Body of pancreas (tissue), 4 donors: Measurements from ENCODE around the gene PTPRN2. TPM values are rescaled to one million over a fixed set of nuclear protein-coding genes. Genes with fewer than 3 reads are reported as not detected.
A peak's percentile ranks its signal among the peaks of the same experiment; 100 is the strongest.

Experiments
- ATAC-seq: fragments of 150-250 bp; one replicate; pipeline ENCODE4 v1.9.1; 2016
- DNase-seq, 4 donors: peaks; one replicate each; pipeline ENCODE4 v3.0.0-alpha.2; 2019
- H3K27ac ChIP-seq, 4 donors: fragments of 200-600 bp; sonication (generic); 1 replicate in 3 of 4; 2 replicates in 1 of 4; pipeline versions ENCODE4 v1.5.1 to v1.6.1; 2016 to 2019; ENCODE audit warnings: mild to moderate bottlenecking in 1 of 4, mixed read lengths in 1 of 4, moderate library complexity in 1 of 4
- H3K27me3 ChIP-seq, 2 donors: fragments of 200-600 bp; sonication (generic); one replicate each; pipeline ENCODE4 v1.6.0; 2016; ENCODE audit warnings: mild to moderate bottlenecking in 1 of 2
- H3K36me3 ChIP-seq, 2 donors: fragments of 200-600 bp; sonication (generic); replicated peaks in 1 of 2; 2 replicates each; pipeline ENCODE4 v1.5.1; 2016; ENCODE audit warnings: low read depth in 2 of 2; ENCODE audit not compliant: insufficient read depth in 1 of 2
- H3K4me1 ChIP-seq: fragments of 200-600 bp; sonication (generic); one replicate; pipeline ENCODE4 v1.6.0; 2016
- H3K4me3 ChIP-seq, 2 donors: fragments of 200-600 bp; sonication (generic); 1 replicate in 1 of 2; 2 replicates in 1 of 2; pipeline ENCODE4 v1.5.1; 2016 to 2019
- H3K9me3 ChIP-seq, 3 donors: fragments of 200-600 bp; sonication (generic); 1 replicate in 2 of 3; 2 replicates in 1 of 3; pipeline ENCODE4 v1.5.1; 2016
- CTCF ChIP-seq, 7 experiments: fragments of 450-650 bp in 4 of 7; fragments of 200-600 bp in 3 of 7; sonication (generic) in 3 of 7; IDR thresholded peaks; one replicate each; pipeline ENCODE4 v1.5.1; 2016 to 2019; ENCODE audit warnings: antibody characterized with exemption in 7 of 7
- POLR2A ChIP-seq, 3 donors: fragments of 450-650 bp; IDR thresholded peaks; one replicate each; pipeline ENCODE4 v1.6.1; 2016; ENCODE audit warnings: antibody characterized with exemption in 3 of 3, mild to moderate bottlenecking in 2 of 3
- WGBS, 2 donors: methylation state at CpG; one replicate each; pipeline ENCODE4 v1.1.5; 2017; 5-methylcytosine and 5-hydroxymethylcytosine counted together
- intact Hi-C: fragments of 100-400 bp; cut with DNase I; formaldehyde crosslinking; loops from one replicate; pipeline ENCODE4 v1.15.1; 2023
- total RNA-seq, 2 donors: library from RNA; depleted of rRNA; stranded (reverse); fragments of >200 nt; gene quantifications; one replicate each; pipeline ENCODE4 v1.1.0, GENCODE V29; 2016

PTPRN2 gene
- total RNA-seq, 2 donors from 2014 or later, result 31.6 to 76.1 TPM

- no peak for DNase-seq
- intact Hi-C loops, result no loop called here
- Histone ChIP-seq H3K27me3 (no peaks in the 10 kb centered on the region), H3K36me3 (no peaks in the 10 kb centered on the region), H3K4me1 (no peaks in the 10 kb centered on the region), H3K4me3 (no peak overlapping the region), H3K27ac (no peak overlapping the region), H3K9me3 (no peaks in the 10 kb centered on the region)
- TF ChIP-seq CTCF (IDR thresholded peaks at IDR 0.05) (no peak), POLR2A (IDR thresholded peaks at IDR 0.05) (no peak)
- no peak for ATAC-seq
- WGBS, 2 donors, result 92 to 95% methylated on average over 6 of the region's 6 CpGs
These were observed 815.9 kb downstream of the PTPRN2 start for GRCh38 chr7:157771689-157772088.

- intact Hi-C loops, result no loop called here
- WGBS, 2 donors, result 91 to 93% methylated on average over 11 to 13 of the region's 13 CpGs
These were observed 816.8 kb downstream of the PTPRN2 start for GRCh38 chr7:157770716-157771320.

GRCh38 chr7:157769526-157770215 lies 818.0 kb downstream of the PTPRN2 start:
- H3K36me3 ChIP-seq, result no peaks in the 10 kb centered on the region
- 69 to 83% methylated on average over 16 to 19 of the region's 19 CpGs for WGBS, 2 donors
- H3K9me3 ChIP-seq, result no peaks in the 10 kb centered on the region
- no peak for DNase-seq
- TF ChIP-seq CTCF (IDR thresholded peaks at IDR 0.05), result no peak
- no peak for TF ChIP-seq POLR2A (IDR thresholded peaks at IDR 0.05)
- intact Hi-C loops, result no loop called here
- no peaks in the 10 kb centered on the region for H3K4me1 ChIP-seq
- H3K27ac ChIP-seq, result no peak overlapping the region
- H3K4me3 ChIP-seq, result no peak overlapping the region
- no peak for ATAC-seq
- no peaks in the 10 kb centered on the region for H3K27me3 ChIP-seq

More at GRCh38 chr7:157770716-157771320, 816.8 kb downstream of the PTPRN2 start:
- H3K27ac ChIP-seq, result no peak overlapping the region
- no peak overlapping the region for H3K4me3 ChIP-seq
- no peaks in the 10 kb centered on the region for H3K27me3 ChIP-seq
- ATAC-seq (no peak), DNase-seq (no peak)
- TF ChIP-seq CTCF (IDR thresholded peaks at IDR 0.05), result no peak
- H3K4me1 ChIP-seq, result no peaks in the 10 kb centered on the region
- H3K36me3 ChIP-seq, result no peaks in the 10 kb centered on the region
- H3K9me3 ChIP-seq, result no peaks in the 10 kb centered on the region

GRCh38 chr7:157769086-157769485 lies 818.5 kb downstream of the PTPRN2 start:
- no peaks in the 10 kb centered on the region for H3K9me3 ChIP-seq
- H3K27me3 ChIP-seq, result no peaks in the 10 kb centered on the region
- 67 to 68% methylated on average over 17 of the region's 17 CpGs for WGBS, 2 donors
- no peaks in the 10 kb centered on the region for H3K4me1 ChIP-seq
- no peak overlapping the region for H3K27ac ChIP-seq
- H3K36me3 ChIP-seq, result no peaks in the 10 kb centered on the region
- ATAC-seq (no peak), DNase-seq (peak in 1 of 4 donors; percentile 32)
- intact Hi-C loops, result no loop called here
- H3K4me3 ChIP-seq, result no peak overlapping the region
- TF ChIP-seq CTCF (IDR thresholded peaks at IDR 0.05) (no peak), POLR2A (IDR thresholded peaks at IDR 0.05) (no peak)

- Histone ChIP-seq H3K4me3 (no peak overlapping the region), H3K4me1 (no peaks in the 10 kb centered on the region), H3K9me3 (no peaks in the 10 kb centered on the region), H3K27me3 (no peaks in the 10 kb centered on the region), H3K36me3 (no peaks in the 10 kb centered on the region), H3K27ac (no peak overlapping the region)
- no peak for ATAC-seq
- no peak for DNase-seq
- intact Hi-C loops, result no loop called here
- TF ChIP-seq POLR2A (IDR thresholded peaks at IDR 0.05) (no peak), CTCF (IDR thresholded peaks at IDR 0.05) (no peak)
- 74 to 85% methylated on average over 9 to 22 of the region's 22 CpGs for WGBS, 2 donors
These were observed 819.4 kb downstream of the PTPRN2 start for GRCh38 chr7:157768198-157768597.
